Hematopoietic multipotent progenitor cell treated with erythropoietin and hydrocortisone succinate and interleukin-3 and kit ligand, for 6 days (in vitro differentiated cells): ENCODE data around the gene MYL12A.
"Not testable (repeated sequence)": the region's sequence is repeated elsewhere in the genome, so short reads cannot be mapped to it uniquely, and the experiment has no call there.

ENCODE experiments used
- DNase-seq: peaks from one replicate; pipeline ENCODE4 v3.0.0-alpha.2; 2015

MYL12A gene

GRCh38 chr18:3256693-3257626 is 9.4 kb downstream of the MYL12A start:
- no peak for DNase-seq

DNA sequence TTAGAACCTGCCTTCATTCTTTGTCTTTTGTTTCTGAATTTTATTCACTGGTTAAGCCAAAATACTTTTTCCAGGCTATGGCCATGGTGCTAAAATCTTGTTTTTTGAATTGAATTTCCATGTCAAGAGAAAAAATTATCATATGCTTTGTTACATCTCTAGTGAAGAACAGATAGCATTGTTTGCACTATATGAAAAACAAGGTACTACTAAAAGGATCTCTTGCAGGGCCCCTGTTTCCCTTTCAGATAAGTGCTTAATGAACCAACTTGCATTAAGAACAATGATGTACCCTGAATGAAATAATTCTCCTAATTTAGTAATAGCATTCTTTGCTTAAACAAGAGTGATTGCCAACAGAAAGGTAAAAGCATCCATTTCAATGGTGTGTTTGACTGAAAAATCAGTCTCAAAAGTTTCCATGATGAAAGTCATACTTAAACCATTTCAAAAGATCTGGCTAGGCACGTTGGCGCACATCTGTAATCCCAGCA is 10.1 kb downstream of the MYL12A start:
- DNase-seq, result no peak

DNA sequence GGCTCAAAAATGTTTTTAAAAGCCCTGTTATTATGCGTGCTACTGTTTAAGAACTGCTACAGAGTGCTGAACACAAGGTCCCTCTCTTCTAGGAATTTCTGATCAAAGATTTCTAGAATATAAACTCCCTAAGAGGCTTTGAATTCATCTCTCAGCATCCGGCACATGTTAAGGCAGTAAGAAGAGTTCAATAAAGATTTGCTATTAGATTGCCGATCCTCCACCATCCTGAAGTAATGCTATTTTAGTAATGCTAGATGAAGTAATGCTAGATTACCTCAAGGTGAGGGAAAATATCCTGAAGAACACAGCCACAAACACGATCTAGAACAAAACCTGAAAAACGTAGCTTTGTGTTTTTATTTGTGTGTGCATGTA is 13.4 kb downstream of the MYL12A start:
- peak; percentile 50 for DNase-seq

DNA sequence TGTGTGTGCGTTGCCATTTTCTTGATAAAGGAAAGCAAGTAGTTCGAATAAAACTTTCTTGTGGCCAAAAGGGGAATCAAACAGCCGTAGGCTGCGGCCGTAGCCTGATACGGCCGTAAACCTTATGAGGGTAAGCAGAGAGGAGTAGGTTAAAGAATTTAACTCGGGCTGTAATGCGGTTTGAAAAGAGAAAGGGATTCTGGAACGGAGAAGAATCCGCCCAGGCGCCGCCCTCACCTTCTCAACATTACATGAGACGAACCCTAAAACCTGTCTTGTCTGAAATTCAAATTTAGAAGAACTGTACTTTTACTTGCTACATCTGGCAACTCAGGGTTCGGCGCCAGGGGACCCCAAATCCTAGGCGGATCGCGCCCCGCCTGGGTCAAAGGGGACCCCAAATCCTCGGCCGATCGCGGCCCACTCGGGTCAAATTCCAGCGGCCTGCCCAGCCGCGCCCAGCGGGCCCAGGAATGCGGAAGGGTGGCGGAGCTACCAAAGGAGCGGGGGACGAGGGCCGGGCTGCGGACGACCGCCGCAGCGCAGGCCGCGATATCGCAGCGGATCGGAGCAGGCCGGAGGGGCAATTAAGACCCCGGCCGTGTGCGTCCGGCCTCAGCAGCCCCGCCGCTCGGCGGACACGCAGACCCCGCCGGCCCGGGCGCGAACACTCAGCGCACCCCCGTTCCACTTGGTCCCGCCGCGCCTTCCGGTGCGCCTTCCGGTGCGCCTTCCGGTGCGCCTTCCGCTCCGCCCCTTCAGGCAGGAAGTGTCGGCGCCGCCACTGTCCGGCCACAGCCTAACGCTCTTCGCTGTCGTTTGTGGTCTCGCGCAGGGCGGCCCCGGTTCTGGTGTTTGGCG is 14.0 kb downstream of the MYL12A start, which contains the start of gene MYL12B:
MYL12B (plus strand) TSS at position 761 of the 861 bp plus-strand sequence. CDS start 10,766 bp downstream, outside the sequence.
- DNase-seq, result peak; percentile 92

DNA sequence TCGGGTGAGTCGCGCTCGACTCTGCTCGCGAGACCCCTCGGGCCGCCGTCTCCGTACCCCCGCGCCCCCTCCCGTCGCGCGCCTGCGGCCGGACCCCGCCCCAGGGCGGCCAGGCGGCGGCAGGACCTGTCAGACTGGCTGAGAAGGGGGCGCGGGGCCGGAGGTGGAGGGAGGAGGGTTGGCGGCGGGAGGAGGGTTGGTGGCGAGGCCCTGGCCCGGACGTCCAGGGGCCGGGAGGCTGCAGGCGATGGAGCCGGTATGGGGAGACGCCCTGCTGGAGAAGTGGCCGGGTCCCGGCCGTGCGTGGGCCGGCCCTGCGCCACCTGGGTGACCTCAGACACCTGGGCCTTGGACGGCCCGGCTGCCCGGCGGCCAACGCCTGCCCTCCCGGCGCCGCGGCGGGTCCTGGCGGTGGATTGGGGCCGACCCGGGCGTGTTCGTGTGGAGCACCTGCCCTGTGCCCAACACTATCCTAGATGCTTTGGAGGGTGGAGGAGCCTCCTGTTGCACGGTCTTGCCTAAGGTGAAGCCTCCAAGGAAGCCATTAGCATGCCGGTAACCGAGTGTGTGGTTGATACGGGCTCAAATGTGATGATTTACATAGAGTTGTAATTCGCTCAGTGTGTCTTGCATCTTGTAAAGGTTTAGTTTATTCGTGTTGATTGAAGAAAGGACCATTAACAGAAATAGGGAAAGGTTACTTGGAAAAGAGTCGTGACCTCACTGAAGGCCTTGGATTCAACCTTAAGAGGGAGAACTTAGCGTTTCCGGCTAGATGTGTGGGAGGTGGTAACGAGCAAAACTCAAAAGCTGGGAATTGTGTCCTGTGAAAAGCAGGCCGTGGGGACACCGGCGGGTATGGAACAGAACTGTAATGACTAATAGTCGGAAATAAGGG is 14.9 kb downstream of the MYL12A start:
- DNase-seq, result peak; percentile 48

DNA sequence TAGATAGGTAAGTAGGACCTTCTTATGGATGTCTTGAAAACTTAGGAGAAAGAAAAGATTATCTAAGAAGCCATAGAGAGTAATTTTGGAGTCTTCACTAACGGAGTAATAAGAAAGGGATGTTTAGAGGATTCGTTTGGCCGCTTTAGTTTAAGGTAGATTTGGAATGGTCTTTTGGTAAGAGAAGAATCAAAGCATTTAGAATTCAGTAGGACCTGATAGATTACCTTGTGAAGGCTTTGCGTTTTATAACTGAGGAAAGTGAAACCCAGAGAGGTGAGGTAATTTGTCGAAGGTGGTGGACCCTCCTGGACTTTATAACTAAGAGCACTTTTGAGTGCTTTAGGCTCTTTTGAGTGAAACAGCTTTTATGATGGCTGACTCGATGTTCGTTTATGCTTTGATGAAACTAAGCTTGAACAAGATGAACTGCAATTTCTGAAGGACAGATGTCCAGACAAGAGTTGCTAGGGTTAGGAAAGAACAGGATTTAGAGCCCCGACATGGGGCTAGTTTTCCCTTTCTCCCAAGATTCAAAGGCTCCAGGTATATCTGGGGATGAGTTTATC is 15.6 kb downstream of the MYL12A start:
- no peak for DNase-seq

GRCh38 chr18:3264362-3264761 is 16.8 kb downstream of the MYL12A start:
- no peak for DNase-seq

GRCh38 chr18:3265564-3266033 is 18.0 kb downstream of the MYL12A start:
- DNase-seq, result peak; percentile 32

GRCh38 chr18:3266062-3266608 is 18.5 kb downstream of the MYL12A start:
- DNase-seq, result no peak

DNA sequence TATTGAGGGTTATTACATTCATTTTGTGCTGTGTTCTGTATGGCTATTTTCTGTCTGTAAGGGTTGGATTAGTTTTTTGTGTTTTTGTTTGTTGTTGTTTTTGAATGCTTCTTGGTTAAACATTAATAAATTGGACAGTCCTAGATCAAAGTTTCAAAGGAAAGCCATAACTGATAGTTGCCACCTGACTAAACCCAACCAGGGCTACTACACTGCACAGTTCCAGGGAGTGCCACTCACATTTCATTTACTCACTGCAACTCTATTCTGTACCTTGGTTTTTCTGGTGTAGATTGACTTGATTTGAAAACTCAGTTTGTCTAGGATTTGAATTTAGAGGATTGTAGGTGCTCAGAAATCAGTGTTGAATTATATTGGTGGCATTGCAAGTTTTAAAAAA is 20.7 kb downstream of the MYL12A start:
- DNase-seq, result no peak

GRCh38 chr18:3269241-3269913 is 21.8 kb downstream of the MYL12A start:
- DNase-seq, result no peak

DNA sequence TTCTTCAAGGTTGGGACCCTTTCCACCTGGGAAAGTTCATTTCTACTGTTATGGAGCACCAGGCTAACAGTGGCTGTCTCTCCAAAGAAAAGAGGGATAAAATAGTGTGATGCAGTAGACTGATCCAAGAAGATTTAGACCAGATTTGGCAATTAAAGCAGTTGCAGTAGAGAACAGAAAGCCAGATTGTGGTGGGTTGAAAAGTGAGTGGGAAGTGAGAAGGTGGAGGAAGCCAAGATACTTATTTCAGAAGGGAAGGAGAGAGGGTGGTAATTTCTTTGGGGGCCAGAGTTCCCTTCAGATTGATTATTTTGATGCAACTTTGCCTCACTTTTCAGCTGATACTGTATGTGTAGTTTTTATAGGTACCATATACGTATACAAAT is 22.3 kb downstream of the MYL12A start:
- DNase-seq, result no peak

- DNase-seq, result no peak
Observed at GRCh38 chr18:3273042-3273441, 25.4 kb downstream of the MYL12A start.

GRCh38 chr18:3277643-3278213 is 30.1 kb downstream of the MYL12A start:
- not testable (repeated sequence) for DNase-seq

GRCh38 chr18:3279201-3280185 is 31.9 kb downstream of the MYL12A start:
- DNase-seq, result no peak

GRCh38 chr18:3281456-3282400 is 34.1 kb downstream of the MYL12A start:
- DNase-seq, result peak; percentile 95

GRCh38 chr18:3283253-3283863 is 35.8 kb downstream of the MYL12A start:
- DNase-seq, result no peak

DNA sequence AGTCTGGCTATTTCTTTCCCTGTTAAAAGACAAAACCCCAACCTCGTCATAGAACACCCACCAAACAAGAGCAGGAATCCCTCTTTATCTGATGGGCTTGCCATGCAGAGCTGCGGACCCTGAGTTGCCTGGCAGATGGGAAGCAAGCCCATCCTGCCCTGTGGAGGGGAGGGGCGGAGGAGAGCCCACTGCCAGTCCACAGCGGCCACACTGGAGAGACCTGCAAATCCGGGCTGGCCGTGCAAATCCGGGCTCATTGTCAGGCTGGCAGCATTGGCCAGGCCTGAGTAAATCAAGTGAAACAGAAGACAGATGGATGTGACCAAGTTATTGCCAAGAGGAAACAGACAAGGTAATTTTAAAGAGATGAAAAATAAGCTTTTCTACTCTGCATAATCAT is 36.3 kb downstream of the MYL12A start:
- no peak for DNase-seq
